K562 treated with DMSO at 1 percent for 12 hours (cell line): ENCODE data around the gene SLC46A2. TPM values are rescaled to one million over a fixed set of nuclear protein-coding genes. Genes with fewer than 3 reads are reported as not detected.

Source experiments
- total RNA-seq: library from RNA; unstranded; fragments of 300-600 nt; gene quantifications from 2 replicates; pipeline ENCODE4 v1.2.3, GENCODE V29; 2022; ENCODE audit not compliant: insufficient read depth

The SLC46A2 gene
- total RNA-seq, result not detected in 2 replicates

GRCh38 chr9:112890106-112891081, at the start of gene SLC46A2:
Gene SLC46A2, minus strand, starts transcription at chr9:112890876. Its CDS starts 195 bp downstream, at chr9:112890681.

Other genes starting within 250 kb of the SLC46A2 start
- gene INIP, start 172.8 kb downstream of the SLC46A2 start, total RNA-seq, result 9.0 and 30.8 TPM in 2 replicates
- 2.8 and 9.9 TPM in 2 replicates for gene SNX30, start 140.1 kb downstream of the SLC46A2 start, total RNA-seq
- 0.97 and 1.4 TPM in 2 replicates for gene ZNF883, start 121.3 kb upstream of the SLC46A2 start, total RNA-seq
- gene ZFP37, start 165.8 kb upstream of the SLC46A2 start, total RNA-seq, result 0.40 and 0.67 TPM in 2 replicates